Lower lobe of right lung (tissue), 2 donors: ENCODE data around the gene EFTUD2. TPM values are rescaled to one million over a fixed set of nuclear protein-coding genes. Genes with fewer than 3 reads are reported as not detected.
"Not testable (repeated sequence)": the region's sequence is repeated elsewhere in the genome, so short reads cannot be mapped to it uniquely, and the experiment has no call there.

Source experiments
- ATAC-seq, 2 donors: fragments of 200-7000 bp; cut with Tn5 transposase; one replicate each; pipeline ENCODE4 v1.9.1; 2020 to 2022; ENCODE audit warnings: mild to moderate bottlenecking in 2 of 2, moderate library complexity in 2 of 2
- DNase-seq: peaks from one replicate; pipeline ENCODE4 v3.0.0-alpha.2; 2020
- H3K27ac ChIP-seq: fragments of 200-600 bp; one replicate; pipeline ENCODE4 v1.8.0; 2022
- H3K27me3 ChIP-seq: fragments of 200-600 bp; one replicate; pipeline ENCODE4 v1.8.0; 2022; ENCODE audit warnings: low read depth
- H3K36me3 ChIP-seq: fragments of 200-600 bp; one replicate; pipeline ENCODE4 v1.8.0; 2022; ENCODE audit warnings: mild to moderate bottlenecking
- H3K4me1 ChIP-seq: fragments of 200-600 bp; one replicate; pipeline ENCODE4 v1.8.0; 2022
- H3K4me3 ChIP-seq: fragments of 200-600 bp; one replicate; pipeline ENCODE4 v1.8.0; 2022; ENCODE audit warnings: mild to moderate bottlenecking
- H3K9me3 ChIP-seq: fragments of 200-600 bp; one replicate; pipeline ENCODE4 v1.8.0; 2022
- CTCF ChIP-seq: fragments of 200-600 bp; IDR thresholded peaks from one replicate; pipeline ENCODE4 v1.8.0; 2022; ENCODE audit warnings: antibody characterized with exemption, mild to moderate bottlenecking
- intact Hi-C: fragments of 100-400 bp; cut with DNase I; formaldehyde crosslinking; loops from one replicate; pipeline ENCODE4 v1.11.0; 2022
- total RNA-seq: library from RNA; stranded (reverse); fragmentation: NEBNext Ultra II Directional; extraction: Animal tissue kit (Norgen Biotek cat#: 25700); gene quantifications from one replicate; pipeline ENCODE4 v1.2.1, GENCODE V29; 2021
- donor health status: DM: no; HTN: yes; CAD: no; lungs with severe emphysema.

EFTUD2 gene
- total RNA-seq, 1 donor from 2014 or later, result 108 TPM

GRCh38 chr17:44830359-44831288 is 68.6 kb downstream of the EFTUD2 start:
- Histone ChIP-seq H3K27me3 (peaks cover 76% of the 10 kb centered on the region), H3K9me3 (no peaks in the 10 kb centered on the region), H3K36me3 (no peaks in the 10 kb centered on the region), H3K4me3 (peak overlapping the region; percentile 55), H3K27ac (peak overlapping the region; percentile 51), H3K4me1 (peaks cover 13% of the 10 kb centered on the region)
- intact Hi-C loops, result no loop called here
- peak in 1 of 2 donors; percentile 21 for ATAC-seq
- no peak for DNase-seq
- no peak for TF ChIP-seq CTCF

- TF ChIP-seq CTCF, result no peak
- ATAC-seq (peak; percentile 59 to 72), DNase-seq (no peak)
- Histone ChIP-seq H3K4me3 (peak within 1 kb of the TSS; percentile 55), H3K36me3 (no peaks in the 10 kb centered on the region), H3K9me3 (no peaks in the 10 kb centered on the region), H3K27ac (peak within 1 kb of the TSS; percentile 51), H3K4me1 (peaks cover 13% of the 10 kb centered on the region), H3K27me3 (peaks cover 85% of the 10 kb centered on the region)
- intact Hi-C loops, result no loop called here
These were observed 69.5 kb downstream of the EFTUD2 start, which contains the start of gene GJC1 for GRCh38 chr17:44829523-44830358. TSS of gene GJC1 (minus strand) at chr17:44830287. CDS start at chr17:44805817, 24,470 bp downstream.

GRCh38 chr17:44828919-44829522 is 70.2 kb downstream of the EFTUD2 start:
- intact Hi-C loops, result no loop called here
- no peaks in the 10 kb centered on the region for H3K36me3 ChIP-seq
- peaks cover 13% of the 10 kb centered on the region for H3K4me1 ChIP-seq
- no peak for TF ChIP-seq CTCF
- ATAC-seq, result no peak
- peak overlapping the region; percentile 55 for H3K4me3 ChIP-seq
- H3K27me3 ChIP-seq, result peaks cover 85% of the 10 kb centered on the region
- H3K9me3 ChIP-seq, result no peaks in the 10 kb centered on the region
- H3K27ac ChIP-seq, result peak overlapping the region; percentile 51
- no peak for DNase-seq

GRCh38 chr17:44827863-44828262 is 71.4 kb downstream of the EFTUD2 start:
- Histone ChIP-seq H3K9me3 (no peaks in the 10 kb centered on the region), H3K4me3 (peak overlapping the region; percentile 55), H3K36me3 (no peaks in the 10 kb centered on the region), H3K4me1 (peaks cover 13% of the 10 kb centered on the region), H3K27ac (no peak overlapping the region), H3K27me3 (peaks cover 76% of the 10 kb centered on the region)
- ATAC-seq (no peak), DNase-seq (no peak)
- no peak for TF ChIP-seq CTCF
- intact Hi-C loops, result no loop called here

- H3K4me1 ChIP-seq, result peaks cover 13% of the 10 kb centered on the region
- no peak overlapping the region for H3K27ac ChIP-seq
- H3K27me3 ChIP-seq, result peaks cover 63% of the 10 kb centered on the region
- TF ChIP-seq CTCF, result no peak
- intact Hi-C loops, result no loop called here
- no peaks in the 10 kb centered on the region for H3K36me3 ChIP-seq
- no peaks in the 10 kb centered on the region for H3K9me3 ChIP-seq
- DNase-seq (no peak), ATAC-seq (no peak)
- H3K4me3 ChIP-seq, result no peak overlapping the region
These were observed 73.0 kb downstream of the EFTUD2 start for GRCh38 chr17:44826123-44826790.

GRCh38 chr17:44825236-44825635 is 74.0 kb downstream of the EFTUD2 start:
- intact Hi-C loops, H3K27ac ChIP-seq, H3K9me3 ChIP-seq, H3K4me3 ChIP-seq, DNase-seq, H3K4me1 ChIP-seq, H3K36me3 ChIP-seq, ATAC-seq: not testable (repeated sequence)
- H3K27me3 ChIP-seq, result peaks cover 56% of the 10 kb centered on the region
